NCI-H524 treated with DMSO at 0.1 percent for 48 hours (cell line): ENCODE measurements around the gene ZNF500.
"Not testable (repeated sequence)": the region's sequence is repeated elsewhere in the genome, so short reads cannot be mapped to it uniquely, and the experiment has no call there.

Experiments
- DNase-seq: peaks from one replicate; lab custom pipeline; 2025; lab: John Stamatoyannopoulos, UW

The ZNF500 gene

DNA sequence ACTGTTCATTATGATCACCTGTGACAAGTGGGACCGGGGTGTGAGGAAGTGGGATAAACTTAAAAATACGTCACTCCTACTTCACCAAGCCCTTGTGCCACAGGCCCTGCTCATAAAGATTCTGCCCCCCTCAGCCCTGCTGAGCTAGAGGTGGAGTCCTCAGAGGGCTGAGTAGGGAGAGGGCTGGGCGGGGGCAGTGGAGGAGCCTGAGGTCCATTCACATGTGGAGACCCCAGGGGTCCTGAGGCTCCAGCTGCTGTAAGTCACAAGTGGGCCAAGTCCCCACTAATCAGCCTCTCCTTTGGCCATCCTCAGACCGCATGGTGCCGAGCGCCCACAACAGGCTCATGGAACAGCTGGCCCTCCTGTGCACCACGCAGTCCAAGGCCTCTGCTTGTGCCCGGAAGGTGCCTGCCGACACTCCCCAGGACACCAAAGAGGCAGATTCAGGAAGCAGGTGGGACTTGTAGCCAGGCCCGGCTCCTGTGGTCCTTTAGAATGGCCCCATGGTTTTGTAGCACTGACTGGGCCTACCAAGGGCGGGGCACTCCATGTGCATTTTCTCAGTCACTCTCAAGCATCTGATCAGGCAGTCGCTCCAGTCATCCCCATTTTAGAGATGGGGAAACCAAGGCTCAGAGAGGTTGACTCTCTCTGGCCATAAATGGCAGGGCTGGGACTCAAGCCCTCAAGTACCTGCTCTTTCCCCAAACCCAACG lies 22.2 kb downstream of the ZNF500 start:
- no peak for DNase-seq

DNA sequence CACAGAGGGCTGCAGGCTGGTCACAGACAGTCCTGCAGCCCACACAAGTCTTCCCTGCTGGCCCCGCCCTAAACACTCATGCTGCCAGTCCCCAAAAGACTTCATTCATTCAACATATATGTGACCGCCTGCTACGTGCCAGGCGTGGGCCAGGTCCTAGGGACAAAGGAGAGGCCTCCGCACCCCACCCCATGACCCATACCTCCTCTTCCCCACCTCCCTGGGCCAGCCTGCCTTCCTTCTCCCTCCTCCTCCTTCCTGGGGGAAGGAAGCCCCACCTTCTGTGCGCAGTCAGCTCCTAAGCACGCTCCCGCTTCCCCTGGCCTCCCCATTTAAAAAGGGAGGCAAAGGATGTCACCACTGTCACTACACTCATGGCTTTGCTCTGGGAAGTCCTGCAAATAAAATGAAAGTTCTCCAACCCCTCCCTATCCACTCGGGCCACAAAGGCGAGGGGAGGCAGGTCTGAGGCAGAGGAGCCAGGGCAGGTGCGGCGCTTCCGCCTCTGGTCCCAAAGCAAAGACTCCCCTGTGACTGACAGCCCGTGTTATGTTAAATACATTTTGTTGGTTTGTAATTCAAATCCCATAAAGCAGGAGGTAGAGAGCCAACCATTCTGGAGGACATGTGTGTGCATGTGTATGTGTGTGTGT lies 23.6 kb downstream of the ZNF500 start:
- no peak for DNase-seq

DNA sequence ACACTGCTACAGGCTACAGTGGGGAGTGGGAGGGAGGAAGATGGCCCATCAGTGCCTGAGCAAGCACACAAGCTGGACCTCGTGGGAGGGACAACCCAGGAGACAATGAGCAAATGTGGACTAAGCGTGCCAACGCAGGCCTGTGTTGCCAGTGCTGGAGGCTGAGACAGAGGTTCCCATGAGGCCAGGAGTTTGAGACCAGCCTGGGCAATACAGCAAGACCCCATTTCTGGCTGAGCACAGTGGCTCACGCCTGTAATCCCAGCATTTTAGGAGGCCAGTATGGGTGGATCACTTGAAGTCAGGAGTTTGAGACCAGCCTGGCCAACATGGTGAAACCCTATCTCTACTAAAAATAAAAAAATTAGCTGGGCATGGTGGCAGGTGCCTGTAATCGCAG lies 28.6 kb downstream of the ZNF500 start:
- DNase-seq: not testable (repeated sequence)

DNA sequence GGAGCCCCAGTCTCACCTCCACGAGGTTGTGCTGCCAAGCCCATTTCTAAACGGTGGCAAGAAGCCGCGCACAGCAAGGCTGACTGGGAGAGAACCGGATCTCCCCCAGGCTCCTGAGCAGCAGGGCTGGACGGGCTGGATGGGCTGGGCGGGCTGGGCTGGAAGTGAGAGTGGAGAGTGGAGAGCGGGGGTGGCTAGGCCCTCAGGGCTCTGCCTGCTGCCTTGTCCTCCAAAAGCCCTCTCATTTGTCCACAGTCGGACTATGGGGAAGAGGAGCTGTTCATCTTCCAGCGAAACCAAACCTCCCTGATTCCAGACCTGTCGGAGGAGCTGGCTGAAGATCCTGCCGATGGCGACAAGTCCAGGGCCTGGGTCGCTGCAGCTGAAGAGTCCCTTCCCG lies 29.4 kb downstream of the ZNF500 start:
- no peak for DNase-seq

DNA sequence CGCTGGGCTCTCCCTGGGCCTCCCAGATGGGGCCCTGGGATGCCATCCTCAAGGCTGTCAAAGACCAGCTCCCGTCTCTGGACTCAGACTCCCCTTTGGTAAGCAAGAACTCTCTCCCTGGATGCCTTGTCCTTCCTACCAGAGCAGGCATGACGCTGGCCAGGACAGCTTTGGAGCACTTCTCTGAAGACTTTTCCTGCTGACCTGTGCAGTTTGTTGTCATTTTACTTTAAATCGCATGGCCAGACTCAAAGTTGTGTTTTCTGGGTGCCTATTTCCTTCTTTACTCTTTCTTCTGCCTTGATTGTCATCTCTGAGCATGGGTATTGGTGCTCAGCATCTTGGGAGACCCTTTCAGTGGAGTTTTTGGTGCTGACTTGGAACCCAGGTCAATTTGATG lies 30.4 kb downstream of the ZNF500 start:
- DNase-seq: no peak

DNA sequence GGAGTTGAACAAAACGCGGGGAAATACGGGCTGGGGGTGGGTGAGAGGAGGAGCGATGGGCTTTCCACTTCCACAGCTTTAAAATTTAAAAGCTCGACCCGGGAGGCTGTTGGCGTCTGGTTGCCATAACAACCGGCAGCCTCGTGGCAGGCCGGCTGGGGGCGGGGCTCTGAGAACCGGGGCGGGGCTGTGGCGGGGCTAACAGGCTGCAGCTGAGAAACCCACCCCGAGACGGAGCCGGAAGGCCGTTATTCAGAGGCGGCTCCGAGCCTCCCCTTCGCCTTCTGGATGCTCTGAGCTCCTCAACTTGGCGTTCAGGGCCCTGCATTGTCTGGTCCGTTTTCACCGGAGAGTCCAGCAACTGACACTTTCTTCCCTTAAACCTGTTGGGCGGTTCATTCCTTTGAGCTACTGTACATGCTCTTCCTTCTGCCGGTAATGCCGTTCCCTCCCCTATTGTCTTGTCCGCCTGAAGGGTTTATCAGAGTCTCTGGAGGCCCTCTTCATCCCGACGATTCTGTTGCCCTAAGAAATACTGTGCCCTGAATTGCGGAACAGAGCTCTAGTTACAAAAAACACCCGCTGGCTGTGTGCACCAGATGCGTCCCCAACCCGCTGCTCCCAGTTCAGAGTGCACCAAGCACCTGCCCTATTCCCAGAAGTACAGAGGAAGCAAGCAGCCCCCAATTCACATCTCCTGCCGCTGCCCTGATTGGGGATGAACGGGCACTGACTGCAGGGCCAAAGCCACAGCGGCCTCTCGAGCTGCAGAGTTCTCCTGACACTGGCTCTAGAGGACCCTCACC lies 32.0 kb downstream of the ZNF500 start:
- DNase-seq: no peak

DNA sequence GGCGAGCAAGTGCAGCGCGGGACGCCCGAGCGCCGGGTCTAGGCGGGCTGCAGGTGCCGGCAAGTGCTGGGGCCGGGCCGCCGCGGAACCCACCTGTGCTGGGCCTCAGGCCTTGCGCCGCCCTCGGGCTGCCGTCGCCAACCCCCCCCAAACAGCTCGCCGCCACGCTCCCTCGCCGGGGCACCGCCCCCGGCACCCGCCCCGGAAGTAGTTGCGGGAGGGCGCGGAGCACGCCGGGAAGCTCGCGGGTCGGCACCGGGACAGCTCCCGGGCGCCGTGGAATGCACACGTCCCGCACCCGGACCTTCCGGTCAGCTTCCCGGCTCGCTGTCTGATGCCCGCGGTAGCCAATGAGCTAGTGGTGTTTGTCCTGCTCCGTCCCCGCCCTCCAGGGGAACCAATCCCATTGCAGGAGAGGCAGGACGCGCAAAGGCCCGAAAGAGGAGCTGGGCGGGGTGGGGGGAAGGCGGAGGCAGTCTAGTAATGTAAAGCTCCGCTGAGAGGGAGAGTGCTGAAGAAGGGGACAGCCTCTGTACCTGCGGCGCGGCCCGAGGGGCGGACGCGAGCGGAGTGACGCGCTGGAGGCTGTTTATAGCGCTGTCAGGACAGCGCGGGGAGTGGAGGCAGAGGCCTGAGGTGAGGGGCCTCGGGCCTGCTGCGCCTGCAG lies 32.8 kb downstream of the ZNF500 start, which contains the start of the genes ANKS3 and DNAAF8:
ANKS3 (minus strand) TSS at position 209 of the 667 bp plus-strand sequence. CDS start 4,122 bp downstream, outside the sequence.
DNAAF8 (plus strand) TSS at position 475 of the 667 bp plus-strand sequence. CDS start 1,978 bp downstream, outside the sequence.
- DNase-seq: peak; percentile 86

DNA sequence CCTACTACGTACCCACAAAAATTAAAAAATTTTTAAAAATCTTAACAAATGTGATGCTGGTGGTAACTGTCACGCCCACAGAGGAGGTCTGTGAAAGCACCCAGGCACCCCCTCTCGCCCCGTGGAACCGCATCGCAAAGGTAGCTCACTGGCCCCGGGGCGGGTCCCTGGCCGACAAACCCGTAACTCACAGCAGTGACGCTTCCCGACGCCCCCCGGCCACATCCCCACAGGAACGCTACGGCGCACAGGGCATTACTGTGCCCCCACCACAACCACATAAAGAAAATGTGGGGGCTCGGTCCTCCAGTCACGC lies 33.3 kb downstream of the ZNF500 start:
- no peak for DNase-seq

DNA sequence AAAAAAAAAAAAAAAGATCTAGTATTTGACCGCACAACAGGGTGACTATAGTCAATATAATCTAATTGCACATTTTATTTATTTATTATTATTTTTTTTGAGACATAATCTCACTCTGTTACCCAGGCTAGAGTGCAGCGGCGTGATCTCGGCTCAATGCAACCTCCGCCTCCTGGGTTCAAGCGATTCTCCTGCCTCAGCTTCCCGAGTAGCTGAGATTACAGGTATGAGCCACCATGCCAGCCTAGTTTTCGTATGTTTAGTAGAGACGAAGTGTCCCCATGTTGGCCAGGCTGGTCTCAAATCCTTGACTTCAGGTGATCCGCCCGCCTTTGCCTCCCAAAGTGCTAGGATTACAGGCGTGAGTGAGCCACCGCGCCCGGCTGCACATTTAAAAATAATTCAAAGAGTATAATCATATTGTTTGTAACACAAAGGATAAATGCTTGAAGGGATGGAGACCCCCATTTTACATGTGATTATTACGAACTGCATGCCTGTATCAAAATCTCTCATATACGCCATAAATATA lies 33.7 kb downstream of the ZNF500 start:
- no peak for DNase-seq

DNA sequence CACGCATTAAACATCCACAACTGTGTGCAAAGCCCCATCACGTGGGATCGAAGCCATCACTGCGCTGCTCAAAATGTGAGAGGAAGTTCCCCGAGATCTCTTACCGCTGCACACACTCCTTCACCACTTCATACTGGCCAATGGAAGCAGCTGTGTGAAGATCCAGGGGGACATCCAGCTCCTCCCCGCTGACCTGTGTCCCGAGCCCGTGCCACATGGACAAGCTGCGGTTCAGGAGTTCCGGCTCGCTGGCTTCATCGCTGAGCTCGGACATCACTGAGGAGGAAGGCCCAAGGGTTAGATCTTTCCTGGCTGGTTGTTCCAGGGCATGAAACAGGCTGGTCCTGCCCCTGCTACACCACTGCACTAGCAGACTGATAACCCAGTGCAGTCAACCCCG lies 37.1 kb downstream of the ZNF500 start:
- DNase-seq: no peak

DNA sequence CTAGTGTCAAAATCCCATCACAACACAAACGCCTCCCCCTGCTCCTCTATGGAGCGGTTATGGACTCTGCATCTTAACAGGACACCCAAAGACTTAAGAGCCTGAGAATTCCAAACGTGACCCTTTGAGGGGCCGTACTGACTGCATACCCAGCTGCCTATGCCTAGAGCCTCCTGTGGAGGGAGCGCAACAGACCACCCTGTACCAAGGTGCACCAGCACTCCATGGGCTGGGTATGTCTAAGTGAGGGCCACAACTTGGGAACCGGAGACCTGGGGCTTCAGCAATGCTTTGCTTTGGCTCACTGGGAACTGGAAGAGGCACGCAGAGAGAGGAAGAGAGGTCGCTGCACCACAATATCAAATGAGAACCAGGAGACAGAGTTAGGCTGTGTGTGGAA lies 38.3 kb downstream of the ZNF500 start:
- no peak for DNase-seq

DNA sequence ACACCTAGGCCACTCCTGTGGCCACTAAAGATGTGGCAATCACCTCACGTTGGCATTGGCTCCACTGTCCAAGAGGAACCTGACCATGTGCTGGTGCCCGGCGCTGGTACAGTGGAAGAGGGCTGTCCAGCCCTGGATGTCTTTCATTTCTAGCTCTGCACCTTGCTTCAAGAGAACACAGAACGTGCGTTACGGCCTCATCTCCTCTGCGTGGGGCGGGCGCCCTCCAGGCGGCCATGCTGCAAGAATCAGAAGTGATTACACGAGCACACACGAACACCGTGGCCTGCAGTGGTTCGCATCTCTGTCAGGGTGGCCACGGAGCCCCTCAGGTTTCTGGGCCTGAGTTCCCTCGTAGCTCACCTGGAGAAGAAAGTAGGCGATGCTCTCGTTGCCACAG lies 40.3 kb downstream of the ZNF500 start:
- no peak for DNase-seq

DNA sequence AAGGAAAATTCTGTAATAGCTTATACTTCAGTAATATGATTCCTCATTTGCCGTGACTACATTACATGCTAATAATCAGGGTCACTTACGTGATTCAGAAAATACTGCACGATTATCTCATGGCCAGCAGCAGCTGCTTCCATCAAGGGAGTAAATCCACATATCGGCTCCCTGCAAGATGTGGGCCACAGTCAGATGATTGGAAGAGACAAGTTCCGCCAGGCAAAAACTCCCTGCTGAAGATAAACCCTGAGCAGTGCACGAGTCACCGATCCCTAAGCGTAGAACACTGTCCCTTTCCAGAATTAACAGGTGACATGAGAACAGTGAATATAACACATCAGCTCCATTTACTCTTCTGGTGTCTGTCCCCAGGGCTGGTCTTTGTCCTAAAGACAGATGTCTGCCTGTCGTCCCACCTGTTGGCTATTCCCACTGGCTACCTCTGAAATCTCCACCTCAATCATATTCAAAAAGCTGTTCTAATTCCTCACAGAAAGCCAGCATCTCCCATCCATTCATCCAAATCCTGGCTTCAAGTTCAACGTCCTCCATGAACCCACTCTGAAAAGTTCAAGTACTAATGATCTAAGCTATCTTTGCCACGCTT lies 42.2 kb downstream of the ZNF500 start:
- DNase-seq: no peak

DNA sequence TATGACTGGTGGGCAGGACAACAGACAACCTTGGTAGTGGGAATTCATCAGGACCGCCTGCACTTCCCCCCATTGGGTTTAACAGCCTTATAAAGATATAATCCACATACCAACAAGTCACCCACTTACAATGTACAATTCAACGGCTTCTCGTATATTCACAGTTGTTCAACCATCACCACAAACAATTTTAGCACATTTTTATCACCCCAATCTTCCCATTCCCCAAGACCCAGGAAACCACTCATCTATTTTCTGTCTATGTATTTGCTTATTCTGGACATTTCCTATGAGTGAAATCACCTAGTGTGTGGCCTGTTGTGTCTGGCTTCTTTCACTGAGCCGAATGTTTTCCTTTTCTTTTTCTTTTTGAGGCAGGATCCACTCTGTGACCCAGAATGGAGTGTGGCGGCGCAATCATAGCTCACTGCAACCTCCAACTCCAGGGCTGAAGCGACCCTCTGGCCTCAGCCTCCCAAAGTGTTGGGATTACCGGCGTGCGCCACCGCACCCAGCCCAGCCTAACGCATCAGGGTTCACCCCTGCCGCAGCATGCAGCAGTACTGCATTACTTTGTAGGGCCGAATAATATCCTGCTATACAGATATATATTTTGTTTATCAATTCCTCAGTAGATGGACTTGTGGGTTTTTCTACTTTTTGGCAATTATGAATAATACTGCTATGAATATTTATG lies 43.7 kb downstream of the ZNF500 start:
- DNase-seq: no peak

DNA sequence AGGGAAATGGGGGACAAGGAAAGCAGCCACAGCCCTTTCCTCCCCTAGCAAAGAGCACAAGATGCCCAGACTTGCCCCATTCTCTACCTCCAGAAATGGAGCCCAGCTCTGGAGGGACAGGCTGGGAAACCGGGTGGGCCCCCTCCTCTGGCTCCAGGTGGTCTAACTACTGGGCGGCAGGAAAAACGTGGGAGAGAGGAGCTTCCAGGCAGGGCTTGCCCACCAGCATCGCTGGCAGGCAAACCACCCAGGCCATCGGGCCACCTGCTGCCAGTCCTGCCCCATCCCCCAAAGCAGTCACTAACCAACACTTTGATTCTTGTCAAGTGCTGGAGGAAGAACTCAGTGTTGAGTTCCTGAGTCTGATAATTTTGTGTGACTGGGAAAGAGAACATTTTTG lies 48.5 kb downstream of the ZNF500 start:
- DNase-seq: no peak

DNA sequence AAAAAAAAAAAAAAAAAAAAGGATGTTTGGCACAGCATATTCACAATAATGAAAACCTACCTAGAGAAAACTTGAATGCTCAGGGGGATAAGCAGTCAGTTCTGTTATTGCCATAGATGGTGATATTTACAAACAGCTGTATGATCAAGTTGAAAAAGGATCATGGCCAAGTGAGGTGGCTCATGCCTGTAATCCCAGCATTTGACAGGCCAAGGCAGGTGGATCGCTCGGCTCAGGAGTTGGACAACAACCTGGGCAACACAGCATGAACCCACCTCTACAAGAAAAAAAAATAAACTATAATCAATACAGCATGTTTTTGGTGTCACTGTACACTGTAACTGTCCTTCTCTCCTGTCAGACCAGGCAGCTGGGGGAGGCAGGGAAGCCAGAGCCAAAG lies 52.0 kb downstream of the ZNF500 start:
- no peak for DNase-seq

DNA sequence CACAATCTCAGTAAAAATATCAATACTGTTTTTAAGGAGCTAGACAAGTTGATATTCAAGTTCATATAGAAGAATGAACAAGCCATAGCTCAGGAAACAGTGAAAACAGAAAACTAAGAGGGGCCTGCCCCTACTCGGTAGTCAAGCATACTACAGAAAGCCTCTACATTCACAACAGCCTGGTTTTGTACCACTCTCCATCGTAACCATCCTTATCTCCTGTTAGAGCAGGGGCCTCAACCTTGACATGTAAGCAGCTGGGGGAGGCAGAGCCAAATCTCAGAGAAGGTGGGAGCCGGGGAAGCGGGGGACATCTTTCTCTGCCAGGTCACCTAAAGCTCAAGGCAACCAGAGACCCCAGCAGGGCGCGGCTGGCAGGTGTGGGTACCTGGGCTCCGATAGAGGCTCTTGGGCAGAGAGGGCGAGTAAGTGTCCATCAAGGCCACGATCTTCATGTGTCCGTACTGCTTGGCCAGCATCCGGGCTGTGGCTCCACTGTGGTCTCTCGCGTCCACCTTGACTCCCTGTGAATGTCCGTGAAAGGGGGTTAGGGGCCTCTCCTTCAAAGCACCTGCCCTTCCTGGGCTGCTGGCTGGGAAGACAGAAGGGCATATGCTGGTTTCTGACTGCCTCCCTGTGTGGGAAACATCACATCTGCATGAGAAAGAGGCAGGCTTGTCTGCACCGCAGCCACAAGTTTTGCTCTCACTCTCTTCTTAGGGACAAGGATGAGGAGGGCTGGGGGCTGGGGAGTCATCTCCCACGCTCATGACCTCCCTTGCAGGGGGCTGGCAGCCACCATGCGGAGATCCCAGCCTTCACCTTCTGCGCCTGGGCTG lies 53.1 kb downstream of the ZNF500 start:
- no peak for DNase-seq

DNA sequence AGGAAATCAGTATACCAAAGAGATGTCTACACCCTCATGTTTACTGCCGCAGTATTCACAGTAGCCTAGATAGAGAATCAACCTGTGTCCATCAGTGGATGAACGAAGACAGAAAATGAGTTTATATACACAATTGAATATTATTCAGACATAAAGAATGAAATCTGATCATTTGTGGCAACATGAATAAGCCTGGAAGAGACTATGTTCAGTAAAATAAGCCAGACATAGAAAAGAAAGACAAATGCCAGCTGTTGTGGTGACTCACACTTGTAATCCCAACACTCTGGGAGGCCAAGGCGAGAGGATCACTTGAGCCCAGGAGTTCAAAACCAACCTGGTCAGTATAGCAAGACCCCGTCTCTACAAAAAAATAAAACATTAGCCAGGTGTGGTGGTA lies 57.5 kb downstream of the ZNF500 start:
- DNase-seq: no peak

DNA sequence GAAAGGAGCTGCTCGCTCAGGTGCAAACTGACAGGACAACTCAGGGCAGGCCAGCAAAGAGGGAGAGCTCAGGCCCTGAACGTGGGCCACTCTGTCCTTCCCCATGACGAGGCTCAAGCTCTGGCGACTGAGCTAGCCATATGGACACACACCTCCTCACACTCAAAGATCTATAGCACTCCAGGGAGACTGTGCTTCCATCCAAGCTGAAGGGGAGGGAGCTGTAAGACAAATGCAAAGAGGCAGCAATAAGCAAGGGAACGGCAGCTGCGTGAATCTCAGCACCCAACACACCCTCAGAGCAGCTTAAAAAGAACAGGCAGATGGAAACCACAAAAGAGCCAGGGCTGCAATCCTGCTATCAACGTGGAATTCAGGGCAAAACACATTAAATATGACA lies 60.1 kb downstream of the ZNF500 start:
- DNase-seq: no peak

DNA sequence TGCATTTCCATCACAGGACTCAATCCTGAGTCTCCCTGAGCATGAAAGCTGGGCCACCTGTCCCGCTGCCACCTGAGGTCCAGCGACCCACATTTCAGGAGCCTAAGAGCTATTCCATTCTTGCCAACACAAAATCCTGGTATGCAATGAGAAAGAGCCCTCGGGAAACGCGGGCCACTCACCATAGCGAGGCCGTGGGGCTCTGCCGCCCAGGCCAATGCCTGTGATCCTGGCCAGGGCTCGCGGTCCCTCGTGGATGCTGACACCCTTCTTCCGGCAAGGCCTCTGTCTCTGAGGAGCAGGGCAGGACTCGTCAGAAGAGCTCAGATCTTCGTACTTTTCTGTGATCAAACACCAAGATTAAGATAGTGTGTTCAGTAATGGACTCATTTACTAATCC lies 62.0 kb downstream of the ZNF500 start:
- no peak for DNase-seq
